K562 (cell line): ENCODE results near the gene TGFBR1. TPM values are rescaled to one million over a fixed set of nuclear protein-coding genes. Genes with fewer than 3 reads are reported as not detected.

Experiments used
- BMI1 ChIP-seq: fragments of 150-350 bp; IDR thresholded peaks from 2 replicates; pipeline ENCODE4 v1.6.1; 2014; ENCODE audit warnings: low read length
- CUX1 ChIP-seq: fragments of 200-800 bp; sonication (Bioruptor generic); IDR thresholded peaks from 2 replicates; pipeline ENCODE4 v1.6.1; 2016; ENCODE audit warnings: missing genetic modification characterization, missing compliant biosample characterization
- E2F1 ChIP-seq: sonication (generic); formaldehyde crosslinking; IDR thresholded peaks from 2 replicates; pipeline ENCODE4 v1.8.1; 2023; ENCODE audit warnings: mild to moderate bottlenecking, missing genetic modification reagents, moderate library complexity
- ETS1 ChIP-seq: conservative IDR thresholded peaks from 2 replicates; pipeline ENCODE4 v1.6.1; 2011; ENCODE audit warnings: low read depth, mild to moderate bottlenecking, low read length; ENCODE audit not compliant: control insufficient read depth
- KLF13 ChIP-seq: fragments of 450-650 bp; IDR thresholded peaks from 2 replicates; pipeline ENCODE4 v1.6.1; 2016; ENCODE audit warnings: missing genetic modification characterization, low read depth, mild to moderate bottlenecking, missing compliant biosample characterization, moderate library complexity, borderline replicate concordance
- NCOA4 ChIP-seq: fragments of 450-650 bp; IDR thresholded peaks from 2 replicates; pipeline ENCODE4 v1.6.1; 2018; ENCODE audit warnings: mild to moderate bottlenecking; ENCODE audit not compliant: partially characterized antibody
- POLR2G ChIP-seq: fragments of 200-400 bp; formaldehyde crosslinking; IDR thresholded peaks from 2 replicates; pipeline ENCODE4 v1.6.1; 2017; ENCODE audit warnings: low read depth, mild to moderate bottlenecking, antibody characterized with exemption, low read length, moderate library complexity
- RBFOX2 ChIP-seq: fragments of 200-400 bp; formaldehyde crosslinking; IDR thresholded peaks from 2 replicates; pipeline ENCODE4 v1.6.1; 2017; ENCODE audit warnings: low read depth, mild to moderate bottlenecking, low read length, moderate library complexity
- RBM14 ChIP-seq: fragments of 200-400 bp; formaldehyde crosslinking; IDR thresholded peaks from 2 replicates; pipeline ENCODE4 v1.6.1; 2018; ENCODE audit warnings: low read depth, mild to moderate bottlenecking, low read length, moderate library complexity, borderline replicate concordance; ENCODE audit not compliant: insufficient read depth
- SNAPC5 ChIP-seq: fragments of 250-450 bp; sonication (Bioruptor Pico); IDR thresholded peaks from 2 replicates; pipeline ENCODE4 v1.8.0; 2021; ENCODE audit warnings: moderate library complexity, mild to moderate bottlenecking, inconsistent platforms
- ZBTB11 ChIP-seq, 3 experiments: fragments of 200-800 bp in 1 of 3; fragments of 250-450 bp in 1 of 3; fragments of 450-650 bp in 1 of 3; sonication (Bioruptor Pico) in 1 of 3; sonication (Bioruptor generic) in 1 of 3; formaldehyde crosslinking in 1 of 3; IDR thresholded peaks; 2 replicates each; pipeline versions ENCODE4 v1.6.1 to v1.8.0; 2016 to 2022; ENCODE audit warnings: mild to moderate bottlenecking in 2 of 3, missing genetic modification characterization in 2 of 3, missing compliant biosample characterization in 1 of 3, moderate library complexity in 1 of 3
- ZBTB17 ChIP-seq: fragments of 450-650 bp; formaldehyde crosslinking; IDR thresholded peaks from 2 replicates; pipeline ENCODE4 v1.4.0; 2020; ENCODE audit warnings: mild to moderate bottlenecking
- ZNF347 ChIP-seq: fragments of 450-650 bp; formaldehyde crosslinking; IDR thresholded peaks from 2 replicates; pipeline ENCODE4 v1.4.0; 2020; ENCODE audit warnings: low read depth, mild to moderate bottlenecking, moderate library complexity
- ZSCAN29 ChIP-seq: fragments of 450-650 bp; IDR thresholded peaks from 2 replicates; pipeline ENCODE4 v1.6.1; 2017
- polyA plus RNA-seq, 8 experiments: library from polyadenylated mRNA; depleted of rRNA in 4 of 8; stranded (reverse) in 5 of 8; unstranded in 3 of 8; fragments of >200 nt; fragmentation: Nextera tagmentation in 2 of 8; fragmentation: Illumina TruSeq in 1 of 8; extraction: Ambion mirVana in 2 of 8; extraction: Trizol in 1 of 8; gene quantifications; 2 replicates each; pipeline versions ENCODE4 v1.2.1 to v1.2.3, GENCODE V29; 2011 to 2014; ENCODE audit warnings: inconsistent platforms in 1 of 8, missing spikeins in 1 of 8
- total RNA-seq, 7 experiments: library from RNA; depleted of rRNA in 6 of 7; stranded (reverse); fragments of >200 nt in 6 of 7; fragmentation: Illumina TruSeq in 2 of 7; extraction: Trizol in 2 of 7; gene quantifications; 2 replicates each; pipeline versions ENCODE4 v1.2.1 to v1.2.3, GENCODE V29; 2011 to 2021; ENCODE audit warnings: low replicate concordance in 1 of 7

TGFBR1 gene
- total and polyA plus RNA-seq, 9 of the 15 experiments (the other 6 are each of a cell fraction or from before 2014, with no cell fraction given) = 15.5 to 62.4 (median 42.7) TPM

GRCh38 chr9:99105152-99106043, 485 bp downstream of the TGFBR1 start (continued):
- TF ChIP-seq ZBTB11 (CRISPR knock-in tag; IDR thresholded peaks at IDR 0.05) = peak in 1 of 3 experiments; percentile 75; a peak in 1 of 6 replicates
- peak; percentile 60 for TF ChIP-seq POLR2G
- no peak for TF ChIP-seq E2F1 (CRISPR knock-in tag)
- peak; percentile 8; the same call in 1 of the 2 replicates for TF ChIP-seq ETS1
- TF ChIP-seq ZNF347 = no peak
- no peak for TF ChIP-seq ZBTB17 (CRISPR knock-in tag)
- TF ChIP-seq ZSCAN29 = no peak
- TF ChIP-seq RBFOX2 = peak; percentile 47
- TF ChIP-seq KLF13 (tag) = peak; percentile 63; the same call in 1 of the 2 replicates
- no peak for TF ChIP-seq RBM14
- no peak for TF ChIP-seq BMI1
- no peak for TF ChIP-seq SNAPC5
- no peak for TF ChIP-seq CUX1 (CRISPR knock-in tag)
- no peak for TF ChIP-seq NCOA4
